SK-N-SH (cell line): ENCODE data around the gene CCND2. TPM values are rescaled to one million over a fixed set of nuclear protein-coding genes. Genes with fewer than 3 reads are reported as not detected.

Experiments
- CTCF ChIA-PET: fragments of 300-600, 350-600 bp; formaldehyde crosslinking; extraction: SDS; loops from one replicate; lab custom pipeline; 2021; lab: Yijun Ruan, JAX
- POLR2A ChIA-PET: fragments of 350-600 bp; sonication (Branson Sonifier 250); formaldehyde crosslinking; extraction: SDS; loops from one replicate; lab custom pipeline; 2020; ENCODE audit warnings: antibody characterized with exemption, inconsistent platforms; lab: Yijun Ruan, JAX
- DNase-seq: peaks from one replicate; pipeline ENCODE4 v3.0.0; 2012
- H2AFZ ChIP-seq: fragments of 200-600 bp; sonication (generic); 2 replicates; pipeline ENCODE4 v1.8.1; 2016; ENCODE audit warnings: antibody characterized with exemption, mild to moderate bottlenecking, low read depth
- H3F3A ChIP-seq: fragments of 200-600 bp; sonication (generic); replicated peaks from 2 replicates; pipeline ENCODE3; 2016; ENCODE audit warnings: antibody characterized with exemption, mild to moderate bottlenecking; ENCODE audit not compliant: insufficient read depth
- H3K27ac ChIP-seq, 2 experiments: fragments of 200-500 bp in 1 of 2; fragments of 200-600 bp in 1 of 2; sonication (Bioruptor generic) in 1 of 2; sonication (generic), shearing (Covaris generic) in 1 of 2; 2 replicates each; pipeline versions ENCODE4 v1.5.1 to v1.6.1; 2014 to 2016; ENCODE audit warnings: low read depth in 2 of 2, inconsistent platforms in 1 of 2, low read length in 1 of 2, mild to moderate bottlenecking in 1 of 2, mixed read lengths in 1 of 2
- H3K27me3 ChIP-seq: fragments of 200-600 bp; sonication (generic), shearing (Covaris generic); 2 replicates; pipeline ENCODE4 v1.6.1; 2016; ENCODE audit warnings: mixed run types; ENCODE audit not compliant: insufficient read depth
- H3K36me3 ChIP-seq, 2 experiments: fragments of 200-500 bp in 1 of 2; fragments of 200-600 bp in 1 of 2; sonication (Bioruptor generic) in 1 of 2; sonication (generic) in 1 of 2; replicated peaks in 1 of 2; 2 replicates each; pipeline versions ENCODE3 to v1.5.1; 2014 to 2016; ENCODE audit warnings: low read length in 1 of 2, mild to moderate bottlenecking in 1 of 2; ENCODE audit not compliant: insufficient read depth in 2 of 2, control insufficient read depth in 1 of 2
- H3K4me1 ChIP-seq, 2 experiments: fragments of 200-500 bp in 1 of 2; fragments of 200-600 bp in 1 of 2; sonication (Bioruptor generic) in 1 of 2; sonication (generic), shearing (Covaris generic) in 1 of 2; 2 replicates each; pipeline versions ENCODE4 v1.5.1 to v1.6.1; 2014 to 2016; ENCODE audit warnings: low read depth in 1 of 2, low read length in 1 of 2, mixed run types in 1 of 2; ENCODE audit not compliant: insufficient read depth in 2 of 2, control insufficient read depth in 1 of 2
- H3K4me2 ChIP-seq: fragments of 200-600 bp; sonication (generic), shearing (Covaris generic); 2 replicates; pipeline ENCODE4 v1.6.1; 2017; ENCODE audit warnings: mixed run types
- H3K4me3 ChIP-seq, 2 experiments: fragments of 200-500 bp in 1 of 2; fragments of 200-600 bp in 1 of 2; sonication (Bioruptor generic) in 1 of 2; sonication (generic), shearing (Covaris generic) in 1 of 2; 2 replicates each; pipeline versions ENCODE4 v1.5.1 to v1.8.1; 2014 to 2016; ENCODE audit warnings: low read depth in 2 of 2, inconsistent platforms in 1 of 2, low read length in 1 of 2, mild to moderate bottlenecking in 1 of 2, mixed read lengths in 1 of 2, moderate library complexity in 1 of 2
- H3K79me2 ChIP-seq: fragments of 200-600 bp; sonication (generic); 2 replicates; pipeline ENCODE4 v1.8.1; 2017; ENCODE audit warnings: mild to moderate bottlenecking; ENCODE audit not compliant: insufficient read depth
- H3K9ac ChIP-seq: fragments of 200-600 bp; sonication (generic); 2 replicates; pipeline ENCODE4 v1.6.1; 2017; ENCODE audit warnings: mixed run types
- H3K9me2 ChIP-seq: fragments of 200-600 bp; sonication (generic); 2 replicates; pipeline ENCODE4 v1.6.1; 2017; ENCODE audit warnings: mixed run types
- H3K9me3 ChIP-seq: fragments of 200-600 bp; sonication (generic); 2 replicates; pipeline ENCODE4 v1.6.1; 2017; ENCODE audit warnings: mixed run types, mild to moderate bottlenecking, moderate library complexity
- H4K20me1 ChIP-seq: fragments of 200-600 bp; sonication (generic); 2 replicates; pipeline ENCODE4 v1.6.1; 2017; ENCODE audit warnings: mild to moderate bottlenecking, mixed run types; ENCODE audit not compliant: insufficient read depth
- ELF1 ChIP-seq: IDR thresholded peaks from 2 replicates; pipeline ENCODE4 v1.4.0; 2012
- FOSL2 ChIP-seq: IDR thresholded peaks from 2 replicates; pipeline ENCODE4 v1.4.0; 2012; ENCODE audit warnings: low read depth, mild to moderate bottlenecking, moderate library complexity, borderline replicate concordance
- FOXM1 ChIP-seq: IDR thresholded peaks from 2 replicates; pipeline ENCODE4 v1.4.0; 2012; ENCODE audit warnings: low read depth, mild to moderate bottlenecking
- GABPA ChIP-seq: IDR thresholded peaks from 2 replicates; pipeline ENCODE4 v1.4.0; 2012; ENCODE audit warnings: low read depth, mild to moderate bottlenecking
- JUND ChIP-seq: IDR thresholded peaks from 2 replicates; pipeline ENCODE4 v1.4.0; 2012
- MAX ChIP-seq: IDR thresholded peaks from 2 replicates; pipeline ENCODE4 v1.4.0; 2012; ENCODE audit warnings: low read depth
- PBX3 ChIP-seq: IDR thresholded peaks from 2 replicates; pipeline ENCODE4; 2012
- RAD21 ChIP-seq: IDR thresholded peaks from 2 replicates; pipeline ENCODE4 v1.6.1; 2012; ENCODE audit warnings: mild to moderate bottlenecking, low read length
- REST ChIP-seq: IDR thresholded peaks from 2 replicates; pipeline ENCODE4 v1.6.1; 2012; ENCODE audit warnings: mild to moderate bottlenecking, low read depth, low read length, moderate library complexity
- RXRA ChIP-seq: IDR thresholded peaks from 2 replicates; pipeline ENCODE4 v1.4.0; 2012; ENCODE audit warnings: low read depth, mild to moderate bottlenecking, borderline replicate concordance
- SMC3 ChIP-seq: IDR thresholded peaks from 2 replicates; pipeline ENCODE4 v1.6.1; 2012; ENCODE audit warnings: low read depth, low read length, improper control_type of control experiment
- YY1 ChIP-seq: IDR thresholded peaks from 2 replicates; pipeline ENCODE4 v1.4.0; 2012; ENCODE audit warnings: low read depth, mild to moderate bottlenecking
- ZBTB33 ChIP-seq: IDR thresholded peaks from 2 replicates; pipeline ENCODE4 v1.4.0; 2012; ENCODE audit warnings: low read depth, borderline replicate concordance
- polyA plus RNA-seq, 3 experiments: library from polyadenylated mRNA; depleted of rRNA; stranded (reverse); fragments of >200 nt; gene quantifications; 2 replicates each; pipeline ENCODE4 v1.2.3, GENCODE V29; 2012

CCND2 gene
- polyA plus RNA-seq, 1 of the 3 experiments (the other 2 are of a cell fraction): not detected

- no peak overlapping the region for H3K4me2 ChIP-seq
- no peaks in the 10 kb centered on the region for H3K36me3 ChIP-seq
- H3K79me2 ChIP-seq: no peaks in the 10 kb centered on the region
- H3K4me3 ChIP-seq: no peak overlapping the region
- no peak for DNase-seq
- no peak overlapping the region for H3K9ac ChIP-seq
- no peaks in the 10 kb centered on the region for H3K4me1 ChIP-seq
- no peak overlapping the region for H2AFZ ChIP-seq
- CTCF ChIA-PET: interaction anchor here (3.7 kb wide), 1 partner anchor 15 kb away, joined by 44 read pairs; no protein-coding TSS in a partner anchor
- TF ChIP-seq REST (no peak), YY1 (no peak), SMC3 (no peak), ZBTB33 (no peak), ELF1 (no peak), GABPA (no peak), FOXM1 (no peak), JUND (no peak), FOSL2 (no peak), RXRA (no peak), PBX3 (no peak), MAX (no peak), RAD21 (no peak)
- H3K9me3 ChIP-seq: no peaks in the 10 kb centered on the region
- no peaks in the 10 kb centered on the region for H3K9me2 ChIP-seq
- no peaks in the 10 kb centered on the region for H3F3A ChIP-seq
- no peaks in the 10 kb centered on the region for H4K20me1 ChIP-seq
- POLR2A ChIA-PET: no interaction called here
- peaks cover 44% of the 10 kb centered on the region for H3K27me3 ChIP-seq
- no peak overlapping the region for H3K27ac ChIP-seq
Observed at GRCh38 chr12:4261655-4262054, 11.9 kb upstream of the CCND2 start.
